HUES64 (cell line): Measurements from ENCODE around the gene TRIM7. TPM values are rescaled to one million over a fixed set of nuclear protein-coding genes. Genes with fewer than 3 reads are reported as not detected.

Source experiments
- H3K27ac ChIP-seq: 2 replicates; pipeline ENCODE4 v1.7.0; 2013; ENCODE audit warnings: low read depth, low read length, inconsistent platforms
- H3K27me3 ChIP-seq: 2 replicates; pipeline ENCODE4 v1.6.1; 2013; ENCODE audit warnings: mild to moderate bottlenecking, low read length; ENCODE audit not compliant: insufficient read depth
- H3K36me3 ChIP-seq: 2 replicates; pipeline ENCODE4 v1.6.1; 2013; ENCODE audit warnings: mild to moderate bottlenecking, low read length; ENCODE audit not compliant: insufficient read depth
- H3K4me1 ChIP-seq: 2 replicates; pipeline ENCODE4 v1.6.1; 2013; ENCODE audit warnings: mild to moderate bottlenecking, low read length, moderate library complexity; ENCODE audit not compliant: insufficient read depth
- H3K4me3 ChIP-seq: 2 replicates; pipeline ENCODE4 v1.5.1; 2013; ENCODE audit warnings: mild to moderate bottlenecking, low read length, moderate library complexity
- H3K9ac ChIP-seq: 2 replicates; pipeline ENCODE4 v1.6.1; 2013; ENCODE audit warnings: mild to moderate bottlenecking, low read depth, low read length
- H3K9me3 ChIP-seq: 2 replicates; pipeline ENCODE4 v1.6.1; 2013; ENCODE audit warnings: low read depth, low read length; ENCODE audit not compliant: insufficient read depth
- WGBS: fragments of 150-250, 120-280 bp; methylation state at CpG from one replicate; pipeline ENCODE4 v1.1.7; 2013; ENCODE audit warnings: missing lambda C conversion rate; 5-methylcytosine and 5-hydroxymethylcytosine counted together
- polyA plus RNA-seq, 2 experiments: library from polyadenylated mRNA; stranded (reverse); fragments of 50-300 nt; gene quantifications; one replicate each; pipeline ENCODE4 v1.2.3, GENCODE V29; 2013

TRIM7 gene
- polyA plus RNA-seq (2013, experiment 1 of 2), result not detected
- polyA plus RNA-seq (2013, experiment 2 of 2), result 0.25 TPM

DNA sequence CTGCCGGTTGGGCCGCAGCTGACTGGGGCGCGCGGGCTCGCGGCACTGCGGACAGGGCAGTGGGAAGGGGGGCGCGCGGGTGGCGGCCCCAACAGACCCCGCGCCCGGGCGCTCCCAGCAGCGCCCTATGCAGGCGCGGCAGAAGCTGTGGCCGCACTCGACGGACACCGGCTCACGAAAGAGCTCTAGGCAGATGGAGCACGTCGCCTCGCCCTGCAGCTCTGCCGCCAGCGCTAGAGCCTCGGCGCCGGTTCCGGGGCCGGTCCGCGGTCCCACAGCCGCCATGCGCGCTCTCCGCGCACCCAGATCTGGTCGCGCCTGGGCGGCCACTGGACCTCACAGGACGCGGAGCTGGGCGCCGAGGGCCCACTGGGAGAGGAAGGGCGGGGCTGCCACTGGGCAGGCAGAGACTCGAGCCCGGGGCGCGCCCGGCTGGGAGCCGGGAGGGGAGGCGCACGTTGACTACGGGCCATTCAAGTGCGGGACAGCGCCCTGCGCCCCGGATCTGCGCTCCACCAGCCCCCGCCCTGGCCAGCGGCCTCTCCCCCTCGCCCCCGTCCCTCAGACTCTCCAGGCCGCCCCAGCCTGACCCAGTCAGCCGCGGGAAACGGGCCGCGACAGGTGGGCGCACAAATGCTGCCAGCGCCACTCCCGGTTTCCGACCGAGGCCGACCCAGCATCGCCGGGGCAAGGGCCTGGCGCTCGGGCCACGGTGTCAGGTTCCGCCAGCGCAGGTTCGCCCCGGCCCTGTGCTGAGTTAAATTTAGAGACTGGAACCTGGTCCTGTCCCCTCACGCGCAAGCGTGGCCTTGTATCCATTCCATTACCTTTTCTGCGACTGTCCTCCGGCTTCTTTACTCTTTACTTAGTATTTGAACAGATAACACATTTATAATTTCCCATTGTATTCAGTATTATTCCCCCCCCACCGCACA lies at the start of gene TRIM7:
TRIM7 (minus strand) TSS at position 371 of the 935 bp plus-strand sequence; CDS start at position 285, 86 bp downstream.
- WGBS, result 1% methylated on average over 94 of the region's 94 CpGs
- peaks cover 64% of the 10 kb centered on the region for H3K27me3 ChIP-seq
- H3K9me3 ChIP-seq, result no peaks in the 10 kb centered on the region
- H3K4me1 ChIP-seq, result peaks cover 4% of the 10 kb centered on the region; the same call in 1 of the 2 replicates
- H3K36me3 ChIP-seq, result no peaks in the 10 kb centered on the region
- H3K27ac ChIP-seq, result no peak within 1 kb of the TSS
- peak within 1 kb of the TSS; percentile 62 for H3K4me3 ChIP-seq
- H3K9ac ChIP-seq, result no peak within 1 kb of the TSS; the same call in 1 of the 2 replicates

GRCh38 chr5:181248277-181248676 lies 43.3 kb upstream of the TRIM7 start:
- 76% methylated on average over 4 of the region's 4 CpGs for WGBS
- Histone ChIP-seq H3K27ac (no peak overlapping the region), H3K4me3 (peak overlapping the region; percentile 77)

GRCh38 chr5:181246276-181247049 lies 41.5 kb upstream of the TRIM7 start:
- H3K4me3 ChIP-seq, result peak overlapping the region; percentile 77
- H3K36me3 ChIP-seq, result peaks cover 43% of the 10 kb centered on the region
- H3K9me3 ChIP-seq, result no peaks in the 10 kb centered on the region
- 0% methylated on average over 55 of the region's 55 CpGs for WGBS
- peak overlapping the region; percentile 94 for H3K27ac ChIP-seq
- no peaks in the 10 kb centered on the region for H3K27me3 ChIP-seq
- H3K9ac ChIP-seq, result peak overlapping the region; percentile 99
- H3K4me1 ChIP-seq, result peaks cover 23% of the 10 kb centered on the region; the same call in 1 of the 2 replicates

More at GRCh38 chr5:181248277-181248676, 43.3 kb upstream of the TRIM7 start:
- H3K36me3 ChIP-seq, result peaks cover 42% of the 10 kb centered on the region
- H3K27me3 ChIP-seq, result no peaks in the 10 kb centered on the region
- no peaks in the 10 kb centered on the region for H3K9me3 ChIP-seq
- H3K4me1 ChIP-seq, result 0 out of 2 replicates have a peak, but pooled peaks cover 15% of the 10 kb centered on the region
- peak overlapping the region; percentile 65 for H3K9ac ChIP-seq

DNA sequence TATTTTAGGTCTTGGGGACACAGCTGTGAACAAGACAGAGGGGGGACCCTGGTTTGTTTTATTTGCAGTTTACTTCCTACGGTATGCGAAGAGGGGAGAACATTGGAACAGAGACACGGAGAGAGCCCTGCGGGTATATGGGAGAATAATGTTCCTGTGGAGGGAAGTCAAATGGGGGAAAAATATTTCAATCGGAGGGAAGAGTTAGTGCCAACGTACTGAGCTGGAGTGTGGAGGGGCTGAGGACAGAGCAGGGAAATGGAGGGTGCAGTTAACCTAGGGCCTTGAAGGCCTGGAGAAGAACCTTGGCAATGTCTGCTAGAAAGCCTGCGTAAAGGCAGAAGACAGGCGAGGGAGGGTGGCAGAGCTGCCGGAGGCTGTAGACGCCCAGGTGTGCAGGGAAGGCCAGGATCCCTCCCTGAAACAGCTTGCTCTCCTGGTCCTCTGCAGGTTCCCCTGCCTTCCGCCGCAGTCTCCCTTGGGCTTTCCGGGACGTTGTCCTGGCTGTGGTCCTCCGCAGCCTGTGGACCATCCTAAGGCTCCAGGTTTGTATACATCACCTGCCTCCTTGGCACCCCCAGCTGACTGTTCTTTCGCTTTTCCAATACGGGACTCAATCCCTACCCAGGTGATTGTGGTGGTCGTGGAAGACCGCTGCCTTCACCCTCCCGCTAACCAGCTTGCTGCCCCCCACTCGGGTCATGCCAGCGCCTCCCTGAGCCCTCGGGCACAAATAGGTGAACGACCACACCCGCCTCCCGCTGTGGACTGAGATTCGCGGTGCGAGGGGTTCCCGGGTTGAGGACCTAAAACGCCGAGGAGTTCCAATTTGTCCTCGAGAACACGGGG lies 40.7 kb upstream of the TRIM7 start:
- no peaks in the 10 kb centered on the region for H3K9me3 ChIP-seq
- no peaks in the 10 kb centered on the region for H3K27me3 ChIP-seq
- 22% methylated on average over 34 of the region's 34 CpGs for WGBS
- peaks cover 23% of the 10 kb centered on the region; the same call in 1 of the 2 replicates for H3K4me1 ChIP-seq
- H3K4me3 ChIP-seq, result peak overlapping the region; percentile 77
- peak overlapping the region; percentile 79 for H3K27ac ChIP-seq
- H3K36me3 ChIP-seq, result peaks cover 47% of the 10 kb centered on the region
- H3K9ac ChIP-seq, result peak overlapping the region; percentile 99

GRCh38 chr5:181243564-181244343 lies 38.8 kb upstream of the TRIM7 start, which contains the start of gene RACK1:
RACK1 (minus strand) TSS chr5:181243906; CDS start chr5:181243800, 106 bp downstream.
- Histone ChIP-seq H3K36me3 (peaks cover 50% of the 10 kb centered on the region), H3K4me1 (peaks cover 18% of the 10 kb centered on the region; the same call in 1 of the 2 replicates), H3K4me3 (peak within 1 kb of the TSS; percentile 77), H3K27ac (peak within 1 kb of the TSS; percentile 92), H3K27me3 (no peaks in the 10 kb centered on the region), H3K9ac (peak within 1 kb of the TSS; percentile 99), H3K9me3 (no peaks in the 10 kb centered on the region)
- under 1% methylated on average over 50 of the region's 50 CpGs for WGBS

DNA sequence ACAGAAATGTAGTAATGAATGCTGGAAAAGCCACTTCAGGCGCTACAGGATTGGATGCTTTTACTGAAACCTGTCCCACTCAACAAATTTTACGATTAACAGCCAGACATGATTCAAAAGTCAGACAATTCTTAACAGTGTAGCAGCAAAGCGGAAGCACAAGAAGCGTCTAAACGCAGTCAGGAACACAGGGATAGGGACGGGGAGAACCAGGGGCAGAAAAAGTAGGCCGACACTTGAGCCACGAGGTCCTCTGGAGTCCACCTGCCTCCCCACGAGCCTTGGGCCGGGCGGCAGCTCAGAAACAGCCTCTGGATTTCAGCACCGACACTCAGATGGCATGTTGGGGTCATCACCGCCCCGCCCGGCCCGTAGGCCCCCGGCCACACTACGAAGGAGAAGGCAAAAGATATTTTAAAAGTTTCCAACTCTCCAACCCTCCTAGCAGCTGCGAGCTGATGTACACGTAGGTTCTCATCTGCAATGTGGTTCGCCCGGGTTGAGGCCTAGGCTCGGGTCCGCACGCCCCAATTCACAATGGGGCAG lies 38.1 kb upstream of the TRIM7 start:
- under 1% methylated on average over 25 of the region's 25 CpGs for WGBS
- H3K9ac ChIP-seq, result peak overlapping the region; percentile 99
- H3K4me1 ChIP-seq, result peaks cover 16% of the 10 kb centered on the region; the same call in 1 of the 2 replicates
- H3K9me3 ChIP-seq, result no peaks in the 10 kb centered on the region
- no peaks in the 10 kb centered on the region for H3K27me3 ChIP-seq
- peak overlapping the region; percentile 77 for H3K4me3 ChIP-seq
- H3K36me3 ChIP-seq, result peaks cover 54% of the 10 kb centered on the region
- peak overlapping the region; percentile 92 for H3K27ac ChIP-seq

- peak overlapping the region; percentile 92 for H3K27ac ChIP-seq
- 60% methylated on average over 6 of the region's 6 CpGs for WGBS
- H3K4me3 ChIP-seq, result peak overlapping the region; percentile 77
- no peaks in the 10 kb centered on the region for H3K9me3 ChIP-seq
- no peaks in the 10 kb centered on the region for H3K27me3 ChIP-seq
- peak overlapping the region; percentile 99 for H3K9ac ChIP-seq
- peaks cover 61% of the 10 kb centered on the region for H3K36me3 ChIP-seq
- H3K4me1 ChIP-seq, result peaks cover 14% of the 10 kb centered on the region; the same call in 1 of the 2 replicates
Observed at GRCh38 chr5:181242031-181242451, 37.0 kb upstream of the TRIM7 start.

- peaks cover 66% of the 10 kb centered on the region for H3K36me3 ChIP-seq
- 80% methylated on average over 6 of the region's 6 CpGs for WGBS
- H3K27ac ChIP-seq, result peak overlapping the region; percentile 92
- H3K4me1 ChIP-seq, result peaks cover 14% of the 10 kb centered on the region; the same call in 1 of the 2 replicates
- no peaks in the 10 kb centered on the region for H3K27me3 ChIP-seq
- peak overlapping the region; percentile 99 for H3K9ac ChIP-seq
- peak overlapping the region; percentile 77 for H3K4me3 ChIP-seq
- no peaks in the 10 kb centered on the region for H3K9me3 ChIP-seq
Observed at GRCh38 chr5:181241393-181241975, 36.5 kb upstream of the TRIM7 start.

GRCh38 chr5:181239062-181239663 lies 34.2 kb upstream of the TRIM7 start:
- Histone ChIP-seq H3K9ac (no peak overlapping the region), H3K27ac (no peak overlapping the region; the same call in 1 of the 2 replicates), H3K9me3 (no peaks in the 10 kb centered on the region), H3K4me1 (peaks cover 8% of the 10 kb centered on the region; the same call in 1 of the 2 replicates), H3K27me3 (no peaks in the 10 kb centered on the region), H3K4me3 (no peak overlapping the region), H3K36me3 (peaks cover 87% of the 10 kb centered on the region)
- 97% methylated on average over 9 of the region's 9 CpGs for WGBS
